LNCaP clone FGC (cell line): ENCODE measurements around the gene NAV3.

Source experiments
- DNase-seq: peaks from one replicate; pipeline ENCODE4 v3.0.0-alpha.2; 2011; ENCODE audit warnings: low read depth
- H3K4me3 ChIP-seq: 2 replicates; pipeline ENCODE4 v1.5.1; 2011; ENCODE audit warnings: mild to moderate bottlenecking, low read depth, low read length, control low read depth
- TF ChIP-seq, protein P1 (sequence below): IDR thresholded peaks from 2 replicates; pipeline ENCODE4 v1.5.1; 2012; ENCODE audit warnings: mild to moderate bottlenecking; ENCODE audit not compliant: control insufficient read depth, insufficient read depth; ENCODE audit errors: extremely low read depth

The NAV3 gene

GRCh38 chr12:78176643-78177042, 345.9 kb downstream of the NAV3 start:
- TF ChIP-seq, protein P1, sequence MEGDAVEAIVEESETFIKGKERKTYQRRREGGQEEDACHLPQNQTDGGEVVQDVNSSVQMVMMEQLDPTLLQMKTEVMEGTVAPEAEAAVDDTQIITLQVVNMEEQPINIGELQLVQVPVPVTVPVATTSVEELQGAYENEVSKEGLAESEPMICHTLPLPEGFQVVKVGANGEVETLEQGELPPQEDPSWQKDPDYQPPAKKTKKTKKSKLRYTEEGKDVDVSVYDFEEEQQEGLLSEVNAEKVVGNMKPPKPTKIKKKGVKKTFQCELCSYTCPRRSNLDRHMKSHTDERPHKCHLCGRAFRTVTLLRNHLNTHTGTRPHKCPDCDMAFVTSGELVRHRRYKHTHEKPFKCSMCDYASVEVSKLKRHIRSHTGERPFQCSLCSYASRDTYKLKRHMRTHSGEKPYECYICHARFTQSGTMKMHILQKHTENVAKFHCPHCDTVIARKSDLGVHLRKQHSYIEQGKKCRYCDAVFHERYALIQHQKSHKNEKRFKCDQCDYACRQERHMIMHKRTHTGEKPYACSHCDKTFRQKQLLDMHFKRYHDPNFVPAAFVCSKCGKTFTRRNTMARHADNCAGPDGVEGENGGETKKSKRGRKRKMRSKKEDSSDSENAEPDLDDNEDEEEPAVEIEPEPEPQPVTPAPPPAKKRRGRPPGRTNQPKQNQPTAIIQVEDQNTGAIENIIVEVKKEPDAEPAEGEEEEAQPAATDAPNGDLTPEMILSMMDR: no peak
- no peak overlapping the region for H3K4me3 ChIP-seq
- no peak for DNase-seq

DNA sequence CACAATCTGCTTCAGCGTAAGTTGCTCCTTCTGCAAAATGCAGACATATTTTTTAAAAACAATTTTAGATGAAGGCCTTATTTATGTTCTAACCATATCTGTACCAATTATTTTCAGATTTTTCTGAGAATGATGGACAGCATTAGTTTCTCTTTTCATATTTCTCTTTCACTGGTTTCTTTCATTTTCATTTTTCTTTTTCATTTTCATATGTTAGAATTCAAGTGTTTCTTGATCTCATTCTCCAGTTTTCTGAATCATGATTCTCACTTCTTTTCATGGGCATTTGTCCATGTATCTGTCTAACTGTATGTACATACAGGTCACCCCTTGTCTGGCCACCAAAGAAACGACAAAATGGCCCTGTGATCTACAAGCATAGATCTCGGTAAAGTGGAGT, 346.6 kb downstream of the NAV3 start:
- no peak for DNase-seq
- no peak overlapping the region for H3K4me3 ChIP-seq
- TF ChIP-seq, protein P1: no peak

- H3K4me3 ChIP-seq: no peak overlapping the region
- DNase-seq: no peak
- TF ChIP-seq, protein P1: no peak
These were observed 348.7 kb downstream of the NAV3 start for GRCh38 chr12:78179346-78179745.

GRCh38 chr12:78181544-78182162, 351.0 kb downstream of the NAV3 start:
- TF ChIP-seq, protein P1: peak; percentile 78
- peak; percentile 49 for DNase-seq
- no peak overlapping the region for H3K4me3 ChIP-seq

- TF ChIP-seq, protein P1: no peak
- no peak for DNase-seq
- H3K4me3 ChIP-seq: no peak overlapping the region
These were observed 353.1 kb downstream of the NAV3 start for GRCh38 chr12:78183824-78184223.

DNA sequence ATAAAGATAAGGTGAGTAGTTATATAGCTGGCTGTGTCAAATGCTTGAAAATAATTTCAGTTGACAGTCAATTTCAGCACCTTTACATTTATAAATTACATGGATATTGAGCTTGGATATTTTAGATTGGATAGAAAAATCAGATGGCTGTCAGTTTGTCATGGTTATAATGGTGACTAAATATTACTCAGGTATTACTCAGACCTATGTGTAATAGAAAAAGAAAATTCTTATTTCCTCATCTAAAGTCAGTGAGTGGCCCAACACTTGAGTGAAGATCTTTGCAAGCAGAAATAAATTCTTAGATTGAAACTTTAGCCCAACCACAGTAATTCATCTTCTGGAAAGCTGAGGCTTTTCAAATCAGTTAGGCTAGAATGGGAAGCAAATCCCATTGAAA, 354.4 kb downstream of the NAV3 start:
- no peak overlapping the region for H3K4me3 ChIP-seq
- TF ChIP-seq, protein P1: no peak
- DNase-seq: no peak

- TF ChIP-seq, protein P1: no peak
- H3K4me3 ChIP-seq: no peak overlapping the region
- no peak for DNase-seq
These were observed 355.0 kb downstream of the NAV3 start for GRCh38 chr12:78185651-78186050.
